WTC11 (cell line): ENCODE data around the gene TOM1. TPM values are rescaled to one million over a fixed set of nuclear protein-coding genes. Genes with fewer than 3 reads are reported as not detected.
A peak's percentile ranks its signal among the peaks of the same experiment; 100 is the strongest.

Source experiments
- AFF4 ChIP-seq: sonication (generic); formaldehyde crosslinking; IDR thresholded peaks from 2 replicates; pipeline ENCODE4 v1.8.1; 2023; ENCODE audit warnings: mild to moderate bottlenecking, missing genetic modification reagents, borderline replicate concordance
- CBFB ChIP-seq: sonication (generic); formaldehyde crosslinking; IDR thresholded peaks from 2 replicates; pipeline ENCODE4 v1.8.1; 2022; ENCODE audit warnings: mild to moderate bottlenecking, low read depth, missing genetic modification reagents
- CDX4 ChIP-seq: fragments of 250-450 bp; sonication (Bioruptor Pico); IDR thresholded peaks from 2 replicates; pipeline ENCODE4 v1.9.0; 2021; ENCODE audit warnings: moderate library complexity, mild to moderate bottlenecking, inconsistent platforms, borderline replicate concordance
- ERG ChIP-seq: fragments of 250-450 bp; sonication (Bioruptor Pico); IDR thresholded peaks from 2 replicates; pipeline ENCODE4 v1.8.0; 2021; ENCODE audit warnings: mild to moderate bottlenecking
- ETV6 ChIP-seq: sonication (generic); formaldehyde crosslinking; IDR thresholded peaks from 2 replicates; pipeline ENCODE4 v1.8.1; 2022; ENCODE audit warnings: mild to moderate bottlenecking, missing genetic modification reagents
- JUN ChIP-seq: sonication (generic); formaldehyde crosslinking; IDR thresholded peaks from 2 replicates; pipeline ENCODE4 v1.8.0; 2023; ENCODE audit warnings: mild to moderate bottlenecking, missing genetic modification reagents
- KAT7 ChIP-seq: sonication (generic); formaldehyde crosslinking; IDR thresholded peaks from 2 replicates; pipeline ENCODE4 v1.8.1; 2023; ENCODE audit warnings: missing genetic modification reagents, mild to moderate bottlenecking, borderline replicate concordance
- MAX ChIP-seq: sonication (generic); formaldehyde crosslinking; IDR thresholded peaks from 2 replicates; pipeline ENCODE4 v1.8.0; 2022; ENCODE audit warnings: mild to moderate bottlenecking, missing genetic modification reagents
- MXD4 ChIP-seq: fragments of 250-450 bp; sonication (Bioruptor Pico); IDR thresholded peaks from 2 replicates; pipeline ENCODE4 v1.8.0; 2021; ENCODE audit warnings: mild to moderate bottlenecking, moderate library complexity, borderline replicate concordance
- NFYB ChIP-seq: sonication (generic); formaldehyde crosslinking; conservative IDR thresholded peaks from 2 replicates; pipeline ENCODE4 v1.8.0; 2022; ENCODE audit warnings: low read depth, missing genetic modification reagents
- NR1H2 ChIP-seq: sonication (generic); formaldehyde crosslinking; IDR thresholded peaks from 2 replicates; pipeline ENCODE4 v1.9.0; 2021; ENCODE audit warnings: mild to moderate bottlenecking, moderate library complexity, missing genetic modification reagents
- RELA ChIP-seq: sonication (generic); formaldehyde crosslinking; IDR thresholded peaks from 2 replicates; pipeline ENCODE4 v1.8.1; 2022; ENCODE audit warnings: missing genetic modification reagents, mild to moderate bottlenecking, borderline replicate concordance
- SMAD4 ChIP-seq: sonication (generic); formaldehyde crosslinking; IDR thresholded peaks from 2 replicates; pipeline ENCODE4 v1.8.0; 2022; ENCODE audit warnings: mild to moderate bottlenecking, missing genetic modification reagents
- SOX15 ChIP-seq: fragments of 250-450 bp; sonication (Bioruptor Pico); IDR thresholded peaks from 2 replicates; pipeline ENCODE4 v1.9.0; 2021; ENCODE audit warnings: mild to moderate bottlenecking
- TCF7 ChIP-seq: sonication (generic); formaldehyde crosslinking; IDR thresholded peaks from 2 replicates; pipeline ENCODE4 v1.8.0; 2022; ENCODE audit warnings: mild to moderate bottlenecking, low read depth, missing genetic modification reagents, moderate library complexity
- TEAD4 ChIP-seq: sonication (generic); formaldehyde crosslinking; IDR thresholded peaks from 2 replicates; pipeline ENCODE4 v1.8.0; 2022; ENCODE audit warnings: mild to moderate bottlenecking, missing genetic modification reagents
- USF1 ChIP-seq: sonication (generic); formaldehyde crosslinking; IDR thresholded peaks from 2 replicates; pipeline ENCODE4 v1.8.0; 2022; ENCODE audit warnings: mild to moderate bottlenecking, missing genetic modification reagents
- ZNF121 ChIP-seq: sonication (generic); formaldehyde crosslinking; IDR thresholded peaks from 2 replicates; pipeline ENCODE4 v1.8.0; 2023; ENCODE audit warnings: missing genetic modification reagents
- ZNF138 ChIP-seq: sonication (generic); formaldehyde crosslinking; conservative IDR thresholded peaks from 2 replicates; pipeline ENCODE4 v1.8.1; 2022; ENCODE audit warnings: mild to moderate bottlenecking, moderate library complexity, missing genetic modification reagents
- ZNF219 ChIP-seq: sonication (generic); formaldehyde crosslinking; IDR thresholded peaks from 2 replicates; pipeline ENCODE4 v1.8.0; 2023; ENCODE audit warnings: missing genetic modification reagents, mild to moderate bottlenecking, borderline replicate concordance
- ZNF232 ChIP-seq: sonication (generic); formaldehyde crosslinking; IDR thresholded peaks from 2 replicates; pipeline ENCODE4 v1.8.0; 2022; ENCODE audit warnings: mild to moderate bottlenecking, missing genetic modification reagents
- ZNF263 ChIP-seq: sonication (generic); formaldehyde crosslinking; IDR thresholded peaks from 2 replicates; pipeline ENCODE4 v1.8.1; 2022; ENCODE audit warnings: low read depth, mild to moderate bottlenecking, moderate library complexity, missing genetic modification reagents
- ZNF416 ChIP-seq: fragments of 250-450 bp; sonication (Bioruptor Pico); IDR thresholded peaks from 2 replicates; pipeline ENCODE4 v1.9.0; 2021; ENCODE audit warnings: mild to moderate bottlenecking, inconsistent platforms
- total RNA-seq: library from RNA; stranded (reverse); gene quantifications from 3 replicates; pipeline ENCODE4 v1.2.3, GENCODE V29; 2021
- TF ChIP-seq, protein P1 (sequence below): sonication (generic); formaldehyde crosslinking; conservative IDR thresholded peaks from 2 replicates; pipeline ENCODE4 v1.8.1; 2022; ENCODE audit warnings: mild to moderate bottlenecking, missing genetic modification reagents
- TF ChIP-seq, protein P2 (sequence below): sonication (generic); formaldehyde crosslinking; IDR thresholded peaks from 2 replicates; pipeline ENCODE4 v1.8.1; 2023; ENCODE audit warnings: mild to moderate bottlenecking, missing genetic modification reagents, moderate library complexity
- TF ChIP-seq, protein P3 (sequence below): sonication (generic); formaldehyde crosslinking; IDR thresholded peaks from 2 replicates; pipeline ENCODE4 v1.8.1; 2022; ENCODE audit warnings: low read depth, mild to moderate bottlenecking, moderate library complexity, missing genetic modification reagents, borderline replicate concordance
- TF ChIP-seq, protein P4 (sequence below): sonication (generic); formaldehyde crosslinking; IDR thresholded peaks from 2 replicates; pipeline ENCODE4 v1.8.1; 2023; ENCODE audit warnings: mild to moderate bottlenecking, moderate library complexity, missing genetic modification reagents

TOM1 gene
- total RNA-seq, 1 experiment from 2014 or later, result 23.5 TPM

DNA sequence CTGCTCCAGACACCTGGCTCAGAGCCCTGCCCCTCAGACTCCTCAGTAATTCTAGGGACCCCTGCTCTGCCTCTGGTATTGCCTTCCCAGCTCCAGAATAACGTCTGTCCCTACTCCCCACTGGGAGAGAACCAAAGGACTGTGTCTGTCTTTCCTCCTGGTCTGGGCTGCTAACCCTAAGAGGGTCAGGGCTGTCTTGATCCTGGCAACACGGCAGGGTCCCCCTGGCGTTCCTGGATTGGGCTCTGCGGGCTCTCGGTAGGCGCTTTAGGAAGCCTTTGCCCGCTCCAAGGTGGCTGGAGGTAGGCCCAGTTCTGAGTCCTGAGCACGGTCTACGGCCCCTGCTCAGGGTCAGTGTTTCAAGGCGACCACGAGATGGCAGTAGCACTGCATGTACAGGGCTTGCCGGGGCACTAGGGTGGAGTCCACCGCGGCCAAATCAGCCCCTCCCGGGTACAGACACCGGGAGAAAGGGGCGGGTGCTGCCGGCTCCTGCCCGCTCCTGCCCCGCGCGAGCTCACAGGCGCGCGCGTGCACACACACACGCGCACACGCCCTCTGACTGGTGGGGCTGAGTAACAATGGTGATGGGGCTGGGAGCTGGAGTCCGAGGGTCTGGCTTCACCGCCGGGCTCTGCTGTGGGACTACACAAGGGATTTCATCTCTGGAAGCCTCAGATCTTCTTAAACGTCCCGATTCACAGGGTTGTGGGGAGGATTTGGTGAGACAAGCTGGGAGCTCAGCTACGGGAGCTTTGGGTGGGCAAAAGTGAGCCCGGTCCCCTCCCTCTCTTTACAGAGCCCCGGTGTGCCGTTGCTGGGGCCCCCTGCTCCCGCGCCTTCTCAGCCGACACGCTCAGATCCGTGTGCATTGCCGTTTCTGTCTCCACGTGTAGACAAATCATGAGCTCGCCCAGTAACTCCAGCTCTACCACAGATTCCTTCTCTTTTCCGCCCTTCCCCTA lies 51.1 kb downstream of the TOM1 start (continued):
- TF ChIP-seq ZNF219 (CRISPR knock-in tag) (no peak), ETV6 (CRISPR knock-in tag) (peak; percentile 79; the same call in 1 of the 2 replicates), JUN (CRISPR knock-in tag) (no peak), ZNF138 (CRISPR knock-in tag) (no peak), SOX15 (CRISPR knock-in tag) (no peak), ZNF263 (no peak), CDX4 (CRISPR knock-in tag) (no peak), MAX (peak; percentile 50), SMAD4 (CRISPR knock-in tag) (no peak), ZNF121 (no peak), USF1 (no peak), TCF7 (no peak), MXD4 (CRISPR knock-in tag) (no peak), RELA (CRISPR knock-in tag) (no peak), NFYB (CRISPR knock-in tag) (no peak), CBFB (CRISPR knock-in tag) (no peak), NR1H2 (no peak), AFF4 (no peak), ZNF416 (CRISPR knock-in tag) (no peak), KAT7 (CRISPR knock-in tag) (no peak), TEAD4 (CRISPR knock-in tag) (no peak), ERG (no peak), ZNF232 (CRISPR knock-in tag) (no peak)
- TF ChIP-seq, protein P1, sequence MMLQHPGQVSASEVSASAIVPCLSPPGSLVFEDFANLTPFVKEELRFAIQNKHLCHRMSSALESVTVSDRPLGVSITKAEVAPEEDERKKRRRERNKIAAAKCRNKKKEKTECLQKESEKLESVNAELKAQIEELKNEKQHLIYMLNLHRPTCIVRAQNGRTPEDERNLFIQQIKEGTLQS (CRISPR knock-in tag), result no peak
- TF ChIP-seq, protein P2, sequence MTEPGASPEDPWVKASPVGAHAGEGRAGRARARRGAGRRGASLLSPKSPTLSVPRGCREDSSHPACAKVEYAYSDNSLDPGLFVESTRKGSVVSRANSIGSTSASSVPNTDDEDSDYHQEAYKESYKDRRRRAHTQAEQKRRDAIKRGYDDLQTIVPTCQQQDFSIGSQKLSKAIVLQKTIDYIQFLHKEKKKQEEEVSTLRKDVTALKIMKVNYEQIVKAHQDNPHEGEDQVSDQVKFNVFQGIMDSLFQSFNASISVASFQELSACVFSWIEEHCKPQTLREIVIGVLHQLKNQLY (CRISPR knock-in tag), result no peak
- TF ChIP-seq, protein P3, sequence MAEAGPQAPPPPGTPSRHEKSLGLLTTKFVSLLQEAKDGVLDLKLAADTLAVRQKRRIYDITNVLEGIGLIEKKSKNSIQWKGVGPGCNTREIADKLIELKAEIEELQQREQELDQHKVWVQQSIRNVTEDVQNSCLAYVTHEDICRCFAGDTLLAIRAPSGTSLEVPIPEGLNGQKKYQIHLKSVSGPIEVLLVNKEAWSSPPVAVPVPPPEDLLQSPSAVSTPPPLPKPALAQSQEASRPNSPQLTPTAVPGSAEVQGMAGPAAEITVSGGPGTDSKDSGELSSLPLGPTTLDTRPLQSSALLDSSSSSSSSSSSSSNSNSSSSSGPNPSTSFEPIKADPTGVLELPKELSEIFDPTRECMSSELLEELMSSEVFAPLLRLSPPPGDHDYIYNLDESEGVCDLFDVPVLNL, result no peak
- TF ChIP-seq, protein P4, sequence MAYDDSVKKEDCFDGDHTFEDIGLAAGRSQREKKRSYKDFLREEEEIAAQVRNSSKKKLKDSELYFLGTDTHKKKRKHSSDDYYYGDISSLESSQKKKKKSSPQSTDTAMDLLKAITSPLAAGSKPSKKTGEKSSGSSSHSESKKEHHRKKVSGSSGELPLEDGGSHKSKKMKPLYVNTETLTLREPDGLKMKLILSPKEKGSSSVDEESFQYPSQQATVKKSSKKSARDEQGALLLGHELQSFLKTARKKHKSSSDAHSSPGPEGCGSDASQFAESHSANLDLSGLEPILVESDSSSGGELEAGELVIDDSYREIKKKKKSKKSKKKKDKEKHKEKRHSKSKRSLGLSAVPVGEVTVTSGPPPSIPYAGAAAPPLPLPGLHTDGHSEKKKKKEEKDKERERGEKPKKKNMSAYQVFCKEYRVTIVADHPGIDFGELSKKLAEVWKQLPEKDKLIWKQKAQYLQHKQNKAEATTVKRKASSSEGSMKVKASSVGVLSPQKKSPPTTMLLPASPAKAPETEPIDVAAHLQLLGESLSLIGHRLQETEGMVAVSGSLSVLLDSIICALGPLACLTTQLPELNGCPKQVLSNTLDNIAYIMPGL, result peak; percentile 91
